C4-2B (cell line): ENCODE measurements around the gene OR52I2.

ENCODE experiments used
- H3K27ac ChIP-seq: fragments of 450-650 bp; 2 replicates; pipeline ENCODE4 v1.5.1; 2017
- ZFX ChIP-seq: fragments of 450-650 bp; IDR thresholded peaks from 2 replicates; pipeline ENCODE4 v1.6.1; 2017
- TF ChIP-seq, protein P1 (sequence below): fragments of 450-650 bp; conservative IDR thresholded peaks from 2 replicates; pipeline ENCODE4 v1.5.1; 2017; ENCODE audit warnings: mild to moderate bottlenecking

OR52I2 gene

DNA sequence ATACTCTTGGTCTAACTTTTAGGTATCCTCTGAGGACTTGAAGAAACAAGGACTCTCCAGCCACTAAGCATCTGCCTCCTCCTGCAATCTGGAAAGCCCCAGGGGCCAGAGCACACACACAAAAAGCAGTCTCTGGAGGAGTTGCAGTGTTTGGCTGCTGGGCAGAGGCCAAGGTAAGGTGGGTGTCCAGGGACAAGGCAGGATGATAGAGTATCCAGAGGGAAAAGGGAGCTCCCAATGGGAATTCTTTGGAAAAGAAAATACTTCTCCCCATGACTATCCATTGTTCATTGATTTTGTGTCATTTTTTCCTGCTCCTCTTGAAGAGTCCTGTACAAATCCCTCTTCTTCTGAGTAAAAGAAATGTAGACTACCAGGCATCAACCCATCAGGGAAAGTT is at the start of gene OR52I2:
OR52I2 (plus strand) TSS at position 301 of the 400 bp plus-strand sequence.
- no peak within 1 kb of the TSS for H3K27ac ChIP-seq
- no peak for TF ChIP-seq ZFX
- TF ChIP-seq, protein P1, sequence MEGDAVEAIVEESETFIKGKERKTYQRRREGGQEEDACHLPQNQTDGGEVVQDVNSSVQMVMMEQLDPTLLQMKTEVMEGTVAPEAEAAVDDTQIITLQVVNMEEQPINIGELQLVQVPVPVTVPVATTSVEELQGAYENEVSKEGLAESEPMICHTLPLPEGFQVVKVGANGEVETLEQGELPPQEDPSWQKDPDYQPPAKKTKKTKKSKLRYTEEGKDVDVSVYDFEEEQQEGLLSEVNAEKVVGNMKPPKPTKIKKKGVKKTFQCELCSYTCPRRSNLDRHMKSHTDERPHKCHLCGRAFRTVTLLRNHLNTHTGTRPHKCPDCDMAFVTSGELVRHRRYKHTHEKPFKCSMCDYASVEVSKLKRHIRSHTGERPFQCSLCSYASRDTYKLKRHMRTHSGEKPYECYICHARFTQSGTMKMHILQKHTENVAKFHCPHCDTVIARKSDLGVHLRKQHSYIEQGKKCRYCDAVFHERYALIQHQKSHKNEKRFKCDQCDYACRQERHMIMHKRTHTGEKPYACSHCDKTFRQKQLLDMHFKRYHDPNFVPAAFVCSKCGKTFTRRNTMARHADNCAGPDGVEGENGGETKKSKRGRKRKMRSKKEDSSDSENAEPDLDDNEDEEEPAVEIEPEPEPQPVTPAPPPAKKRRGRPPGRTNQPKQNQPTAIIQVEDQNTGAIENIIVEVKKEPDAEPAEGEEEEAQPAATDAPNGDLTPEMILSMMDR = no peak

DNA sequence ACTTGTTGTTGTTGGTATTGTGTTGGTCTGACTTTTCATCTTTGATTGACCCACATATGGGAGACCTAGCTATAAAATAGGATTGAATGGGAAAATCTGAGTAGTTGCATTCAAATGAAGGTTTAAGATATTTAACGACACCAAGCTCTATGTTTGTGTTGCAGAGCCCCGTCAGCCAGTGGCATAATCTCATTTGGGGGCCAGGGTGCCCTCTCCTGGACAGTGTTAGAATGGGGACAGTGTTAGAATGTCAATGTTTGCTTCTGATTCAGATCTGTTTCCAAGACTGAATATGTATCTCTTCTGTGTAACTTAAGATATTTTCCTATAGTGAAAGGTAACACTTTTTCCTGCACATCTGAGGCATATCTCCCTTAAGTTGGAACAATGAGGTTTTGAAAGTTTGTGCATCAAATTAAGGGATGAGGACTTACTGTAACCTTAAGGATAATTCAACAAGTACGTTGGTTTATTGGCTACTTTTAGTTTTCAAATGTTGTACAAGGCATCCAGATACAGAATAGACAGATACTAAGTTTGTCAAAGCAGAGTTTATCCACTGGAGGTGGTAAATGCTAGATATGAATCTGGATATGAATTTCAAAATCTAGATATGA is 41.8 kb upstream of the OR52I2 start:
- H3K27ac ChIP-seq = no peak overlapping the region

DNA sequence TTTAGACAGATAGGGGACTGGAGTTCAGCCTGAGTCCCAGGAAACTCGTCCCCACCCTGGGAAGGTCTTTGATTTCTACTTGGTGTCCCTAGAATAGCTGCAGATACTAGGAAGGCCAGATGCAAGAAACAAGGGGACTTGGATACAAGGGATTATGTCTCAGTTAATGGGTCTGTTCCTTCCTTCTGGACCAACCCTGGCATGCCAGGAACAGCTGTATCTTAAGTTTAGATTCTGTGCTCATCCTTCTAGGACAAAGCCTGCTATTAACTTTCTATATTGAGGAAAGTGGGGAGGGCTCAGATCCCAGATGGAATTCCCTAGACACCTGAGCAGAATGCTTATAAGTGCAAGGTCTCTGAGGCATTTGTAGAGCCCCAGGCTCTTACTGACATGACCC is 40.5 kb upstream of the OR52I2 start:
- TF ChIP-seq, protein P1 = no peak
- no peak for TF ChIP-seq ZFX
- no peak overlapping the region for H3K27ac ChIP-seq

More for the DNA sequence above, 41.8 kb upstream of the OR52I2 start:
- no peak for TF ChIP-seq ZFX
- TF ChIP-seq, protein P1 = peak; percentile 91

DNA sequence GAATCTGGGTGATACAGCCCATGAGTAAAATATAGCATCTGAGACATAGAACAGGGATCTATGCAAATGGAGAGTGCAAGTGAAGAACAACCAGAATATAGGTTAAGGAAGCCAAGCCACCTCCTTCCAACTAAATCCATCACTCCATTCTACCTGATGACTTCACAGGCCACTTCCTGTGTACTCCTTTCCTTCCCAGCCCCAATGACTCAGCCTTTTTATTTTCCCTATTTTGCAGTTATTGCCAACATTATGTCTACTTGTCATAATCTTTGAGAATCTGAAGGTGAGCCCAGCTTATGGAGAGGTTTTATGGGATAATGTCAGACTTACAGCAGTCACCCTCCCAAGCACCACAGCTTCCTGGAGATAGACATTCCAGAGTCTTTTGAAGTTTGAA is 38.0 kb upstream of the OR52I2 start:
- TF ChIP-seq ZFX = no peak
- TF ChIP-seq, protein P1 = no peak
- no peak overlapping the region for H3K27ac ChIP-seq

DNA sequence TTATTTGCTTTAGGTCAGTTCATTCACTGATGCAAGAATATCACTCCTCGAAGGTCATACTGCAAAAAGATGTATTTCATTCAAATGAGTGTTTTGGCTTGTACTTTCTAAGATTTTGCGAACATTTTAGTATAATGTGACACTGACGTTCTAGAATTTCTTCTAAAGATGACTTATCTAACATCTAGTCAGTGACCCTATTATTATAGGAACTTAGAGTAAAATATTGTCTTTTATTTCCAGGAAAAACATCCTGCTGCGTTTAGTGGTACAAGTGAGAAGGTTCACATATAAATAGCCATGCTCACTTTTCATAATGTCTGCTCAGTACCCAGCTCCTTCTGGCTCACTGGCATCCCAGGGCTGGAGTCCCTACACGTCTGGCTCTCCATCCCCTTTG is 36.7 kb upstream of the OR52I2 start, which contains the start of gene OR52M1:
OR52M1 (plus strand) TSS at position 301 of the 400 bp plus-strand sequence; CDS start at position 301, 0 bp downstream.
- no peak within 1 kb of the TSS for H3K27ac ChIP-seq
- TF ChIP-seq ZFX = no peak
- TF ChIP-seq, protein P1 = no peak

DNA sequence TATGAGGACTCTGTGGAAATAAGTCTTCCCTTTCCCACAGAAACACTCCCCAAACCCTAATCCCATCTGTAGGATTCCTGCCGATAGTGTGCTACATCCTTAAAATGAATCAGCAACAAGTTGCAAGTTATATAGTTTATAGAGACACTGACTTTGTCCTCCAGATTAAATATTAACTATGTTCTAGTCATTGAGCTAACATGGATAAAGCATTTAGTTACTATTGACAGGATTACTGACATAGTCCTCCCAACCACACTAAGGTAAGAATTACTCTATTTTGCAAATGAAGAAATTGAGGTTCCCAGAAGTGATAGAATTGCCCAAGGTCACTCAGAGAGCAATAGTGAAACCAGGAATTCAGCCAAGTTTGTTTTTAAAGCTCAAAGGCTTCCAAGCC is 34.7 kb upstream of the OR52I2 start:
- TF ChIP-seq, protein P1 = no peak
- TF ChIP-seq ZFX = no peak
- no peak overlapping the region for H3K27ac ChIP-seq

DNA sequence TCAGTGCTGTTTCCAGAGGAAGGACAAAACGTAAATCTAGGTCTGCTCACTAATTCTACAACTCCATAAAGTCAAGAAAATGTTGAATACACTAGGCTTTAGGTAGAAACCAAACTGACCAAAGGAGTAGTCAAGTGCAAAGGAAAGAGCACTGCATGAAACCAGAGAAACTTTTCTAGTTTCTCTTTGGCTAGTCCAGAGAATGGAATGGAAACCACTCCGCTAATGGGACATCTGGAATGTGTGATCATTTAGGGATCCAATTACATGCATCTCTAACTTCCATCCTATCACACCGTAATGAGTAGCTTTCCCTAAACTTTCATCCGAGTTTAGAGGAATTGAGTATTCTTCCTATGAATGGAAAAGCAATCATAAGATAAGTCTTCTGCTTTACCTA is 34.1 kb upstream of the OR52I2 start:
- TF ChIP-seq ZFX = no peak
- TF ChIP-seq, protein P1 = no peak
- no peak overlapping the region for H3K27ac ChIP-seq
